K562 (cell line): ENCODE measurements around the gene TCF20. TPM values are rescaled to one million over a fixed set of nuclear protein-coding genes. Genes with fewer than 3 reads are reported as not detected.

Experiments used
- ATAC-seq: fragments of 200-7000 bp; cut with Tn5 transposase; 3 replicates; pipeline ENCODE4 v1.9.1; 2020; ENCODE audit warnings: moderate library complexity
- BruUV-seq: library from RNA; stranded (reverse); fragments of 400-500 nt; replicated peaks from 2 replicates; lab custom pipeline; 2021; lab: Mats Ljungman, UMichigan
- CTCF ChIA-PET: fragments of 300-600 bp; formaldehyde crosslinking; extraction: SDS; loops from one replicate; lab custom pipeline; 2021; ENCODE audit warnings: low intra/inter-chr PET ratio; lab: Yijun Ruan, JAX
- POLR2A ChIA-PET: fragments of 300-600, 350-650 bp; sonication (Branson Sonifier 250); formaldehyde crosslinking; extraction: SDS; loops from one replicate; lab custom pipeline; 2021; ENCODE audit warnings: antibody characterized with exemption, inconsistent platforms; lab: Yijun Ruan, JAX
- DNase-seq, 4 experiments: peaks; one replicate each; pipeline versions ENCODE4 v3.0.0 to v3.0.0-alpha.2; 2011 to 2018; ENCODE audit warnings: low spot score in 3 of 4, mixed read lengths in 3 of 4; ENCODE audit errors: extremely low read depth in 1 of 4
- FAIRE-seq: peaks from 2 replicates; lab custom pipeline; 2011; peaks lifted over from hg19 to GRCh38; lab: Jason Lieb, UNC
- H2AFZ ChIP-seq: 2 replicates; pipeline ENCODE4 v1.6.0; 2011; ENCODE audit warnings: low read depth, low read length, control low read depth, inconsistent platforms
- H3K27ac ChIP-seq: fragments of 200-600 bp; 3 replicates; pipeline ENCODE4 v1.8.0; 2011; ENCODE audit warnings: low read depth, mild to moderate bottlenecking, control low read depth, inconsistent platforms, low read length, moderate library complexity, mixed read lengths; ENCODE audit errors: extremely low read depth
- H3K27me3 ChIP-seq, 2 experiments: fragments of 300-600 bp in 1 of 2; 2 replicates in 1 of 2; 3 replicates in 1 of 2; pipeline versions ENCODE4 v1.6.0 to v1.8.0; 2011; ENCODE audit warnings: inconsistent platforms in 2 of 2, low read length in 2 of 2, mild to moderate bottlenecking in 1 of 2, mixed read lengths in 1 of 2, moderate library complexity in 1 of 2; ENCODE audit not compliant: control insufficient read depth in 2 of 2, insufficient read depth in 2 of 2
- H3K36me3 ChIP-seq: fragments of 300-600 bp; 3 replicates; pipeline ENCODE4 v1.8.0; 2011; ENCODE audit warnings: mild to moderate bottlenecking, low read length, inconsistent platforms; ENCODE audit not compliant: control insufficient read depth, insufficient read depth
- H3K4me1 ChIP-seq, 2 experiments: fragments of 200-600 bp in 1 of 2; replicated peaks in 1 of 2; 2 replicates in 1 of 2; 3 replicates in 1 of 2; pipeline versions ENCODE4 v1.5.1 to v1.8.0; 2011; ENCODE audit warnings: inconsistent platforms in 2 of 2, low read length in 2 of 2, mild to moderate bottlenecking in 1 of 2, mixed read lengths in 1 of 2, moderate library complexity in 1 of 2; ENCODE audit not compliant: control insufficient read depth in 2 of 2, insufficient read depth in 2 of 2
- H3K4me2 ChIP-seq: 2 replicates; pipeline ENCODE4 v1.6.1; 2011; ENCODE audit warnings: low read length, control low read depth, inconsistent platforms, mixed read lengths; ENCODE audit not compliant: insufficient read depth
- H3K4me3 ChIP-seq: fragments of 200-600 bp; sonication (generic), shearing (Covaris generic); 2 replicates; pipeline ENCODE4 v1.5.1; 2016; ENCODE audit warnings: control low read depth, inconsistent platforms
- H3K79me2 ChIP-seq: fragments of 200-600 bp; 3 replicates; pipeline ENCODE4 v1.8.0; 2011; ENCODE audit warnings: low read length, inconsistent platforms; ENCODE audit not compliant: control insufficient read depth, insufficient read depth
- H3K9ac ChIP-seq, 2 experiments: 2 replicates each; pipeline versions ENCODE4 v1.6.0 to v1.6.1; 2011; ENCODE audit warnings: low read depth in 2 of 2, low read length in 2 of 2, control low read depth in 1 of 2, inconsistent platforms in 1 of 2, mild to moderate bottlenecking in 1 of 2, mixed read lengths in 1 of 2; ENCODE audit not compliant: insufficient read depth in 1 of 2
- H3K9me1 ChIP-seq: one replicate; pipeline ENCODE4 v1.6.0; 2011; ENCODE audit warnings: inconsistent platforms, mild to moderate bottlenecking, low read length, moderate library complexity; ENCODE audit not compliant: control insufficient read depth, insufficient read depth
- H3K9me3 ChIP-seq: replicated peaks from 2 replicates; pipeline ENCODE4 v1.5.1; 2011; ENCODE audit warnings: low read depth, low read length, inconsistent platforms; ENCODE audit not compliant: control insufficient read depth, insufficient read depth
- H4K20me1 ChIP-seq: replicated peaks from 2 replicates; pipeline ENCODE4 v1.6.1; 2011; ENCODE audit warnings: low read length, inconsistent platforms, mixed read lengths; ENCODE audit not compliant: control insufficient read depth, insufficient read depth
- FOSL1 ChIP-seq: fragments of 200-800 bp; sonication (Bioruptor generic); conservative IDR thresholded peaks from 2 replicates; pipeline ENCODE4 v1.6.1; 2016; ENCODE audit warnings: missing genetic modification characterization, missing compliant biosample characterization
- JUN ChIP-seq, 2 experiments: sonication (generic) in 1 of 2; formaldehyde crosslinking in 1 of 2; IDR thresholded peaks; 2 replicates each; pipeline versions ENCODE4 v1.6.1 to v1.8.0; 2012 to 2022; ENCODE audit warnings: borderline replicate concordance in 2 of 2, mild to moderate bottlenecking in 2 of 2, improper control_type of control experiment in 1 of 2, low read depth in 1 of 2, low read length in 1 of 2, missing genetic modification reagents in 1 of 2
- NFYB ChIP-seq: IDR thresholded peaks from 2 replicates; pipeline ENCODE4 v1.6.1; 2011; ENCODE audit warnings: mild to moderate bottlenecking, moderate library complexity; ENCODE audit not compliant: insufficient read length; ENCODE audit errors: extremely low read depth
- NKRF ChIP-seq: fragments of 450-650 bp; IDR thresholded peaks from 2 replicates; pipeline ENCODE4 v1.6.1; 2016; ENCODE audit warnings: borderline replicate concordance
- RBM25 ChIP-seq: fragments of 200-400 bp; formaldehyde crosslinking; IDR thresholded peaks from 2 replicates; pipeline ENCODE4 v1.6.1; 2018; ENCODE audit warnings: low read length, low read depth, moderate library complexity; ENCODE audit not compliant: severe bottlenecking
- ZKSCAN1 ChIP-seq: fragments of 150-350 bp; IDR thresholded peaks from 2 replicates; pipeline ENCODE4 v1.6.1; 2016; ENCODE audit warnings: low read depth, low read length
- WGBS: fragments of 100-300 bp; shearing (Covaris generic); methylation state at CpG from one replicate; pipeline ENCODE4 v1.1.6; 2016; ENCODE audit warnings: low coverage, mixed read lengths; ENCODE audit not compliant: insufficient coverage; ENCODE audit errors: missing lambda C conversion rate; 5-methylcytosine and 5-hydroxymethylcytosine counted together
- in situ Hi-C: fragments of 300-500 bp; cut with MboI; formaldehyde crosslinking; loops from 4 replicates; pipeline ENCODE4 v1.15.0; 2018; ENCODE audit warnings: inconsistent platforms, mixed read lengths
- intact Hi-C: fragments of 100-400 bp; cut with micrococcal nuclease; formaldehyde crosslinking; loops from 2 replicates; pipeline ENCODE4 v1.14.2; 2022
- polyA plus RNA-seq, 8 experiments: library from polyadenylated mRNA; depleted of rRNA in 4 of 8; stranded (reverse) in 5 of 8; unstranded in 3 of 8; fragments of >200 nt; fragmentation: Nextera tagmentation in 2 of 8; fragmentation: Illumina TruSeq in 1 of 8; extraction: Ambion mirVana in 2 of 8; extraction: Trizol in 1 of 8; gene quantifications; 2 replicates each; pipeline versions ENCODE4 v1.2.1 to v1.2.3, GENCODE V29; 2011 to 2014; ENCODE audit warnings: inconsistent platforms in 1 of 8, missing spikeins in 1 of 8
- total RNA-seq, 7 experiments: library from RNA; depleted of rRNA in 6 of 7; stranded (reverse); fragments of >200 nt in 6 of 7; fragmentation: Illumina TruSeq in 2 of 7; extraction: Trizol in 2 of 7; gene quantifications; 2 replicates each; pipeline versions ENCODE4 v1.2.1 to v1.2.3, GENCODE V29; 2011 to 2021; ENCODE audit warnings: low replicate concordance in 1 of 7
- TF ChIP-seq, protein P1 (sequence below): IDR thresholded peaks from 3 replicates; pipeline ENCODE4 v1.6.1; 2011; ENCODE audit warnings: borderline replicate concordance, mild to moderate bottlenecking, moderate library complexity; ENCODE audit not compliant: insufficient read length; ENCODE audit errors: extremely low read depth

Gene TCF20
- total and polyA plus RNA-seq, 9 of the 15 experiments (the other 6 are each of a cell fraction or from before 2014, with no cell fraction given): 0.35 to 43.6 (median 17.5) TPM

- no peak for TF ChIP-seq NKRF
- no peak for TF ChIP-seq NFYB
- TF ChIP-seq FOSL1 (tag): peak; percentile 30; the same call in 1 of the 2 replicates
These were observed 43.5 kb upstream of the TCF20 start (continued) for GRCh38 chr22:42313804-42314581.

GRCh38 chr22:42313204-42313603, 42.8 kb upstream of the TCF20 start:
- 32% methylated on average over 6 of the region's 7 CpGs for WGBS
- no peak for FAIRE-seq
- H3K4me1 ChIP-seq: peaks cover 6 to 20% of the 10 kb centered on the region in 2 experiments; a peak in 4 of 5 replicates
- no peak overlapping the region for H3K4me3 ChIP-seq
- in situ Hi-C loops (loop anchor here (5.0 kb wide), 1 partner anchor 146 kb away; no protein-coding TSS in a partner anchor), intact Hi-C loops (no loop called here)
- CTCF ChIA-PET: interaction anchor here (2.8 kb wide), 1 partner anchor 144 kb away, joined by 25 read pairs; no protein-coding TSS in a partner anchor
- no TSS peak for BruUV-seq
- POLR2A ChIA-PET: no interaction called here
- no peak for DNase-seq
- no peaks in the 10 kb centered on the region; the same call in none of the 2 replicates for H4K20me1 ChIP-seq
- H3K9me3 ChIP-seq: no peaks in the 10 kb centered on the region
- TF ChIP-seq, protein P1, sequence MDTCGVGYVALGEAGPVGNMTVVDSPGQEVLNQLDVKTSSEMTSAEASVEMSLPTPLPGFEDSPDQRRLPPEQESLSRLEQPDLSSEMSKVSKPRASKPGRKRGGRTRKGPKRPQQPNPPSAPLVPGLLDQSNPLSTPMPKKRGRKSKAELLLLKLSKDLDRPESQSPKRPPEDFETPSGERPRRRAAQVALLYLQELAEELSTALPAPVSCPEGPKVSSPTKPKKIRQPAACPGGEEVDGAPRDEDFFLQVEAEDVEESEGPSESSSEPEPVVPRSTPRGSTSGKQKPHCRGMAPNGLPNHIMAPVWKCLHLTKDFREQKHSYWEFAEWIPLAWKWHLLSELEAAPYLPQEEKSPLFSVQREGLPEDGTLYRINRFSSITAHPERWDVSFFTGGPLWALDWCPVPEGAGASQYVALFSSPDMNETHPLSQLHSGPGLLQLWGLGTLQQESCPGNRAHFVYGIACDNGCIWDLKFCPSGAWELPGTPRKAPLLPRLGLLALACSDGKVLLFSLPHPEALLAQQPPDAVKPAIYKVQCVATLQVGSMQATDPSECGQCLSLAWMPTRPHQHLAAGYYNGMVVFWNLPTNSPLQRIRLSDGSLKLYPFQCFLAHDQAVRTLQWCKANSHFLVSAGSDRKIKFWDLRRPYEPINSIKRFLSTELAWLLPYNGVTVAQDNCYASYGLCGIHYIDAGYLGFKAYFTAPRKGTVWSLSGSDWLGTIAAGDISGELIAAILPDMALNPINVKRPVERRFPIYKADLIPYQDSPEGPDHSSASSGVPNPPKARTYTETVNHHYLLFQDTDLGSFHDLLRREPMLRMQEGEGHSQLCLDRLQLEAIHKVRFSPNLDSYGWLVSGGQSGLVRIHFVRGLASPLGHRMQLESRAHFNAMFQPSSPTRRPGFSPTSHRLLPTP: no peak
- TF ChIP-seq ZKSCAN1: peak; percentile 39; the same call in 1 of the 2 replicates
- TF ChIP-seq JUN (IDR thresholded peaks at IDR 0.05; ENCODE audit: borderline replicate concordance, low read depth, low read length): no peak
- no peak for TF ChIP-seq JUN (CRISPR knock-in tag; IDR thresholded peaks at IDR 0.05; ENCODE audit: borderline replicate concordance)
- no peak for TF ChIP-seq RBM25
- TF ChIP-seq, all 486 proteins: peak for 1
- H3K9ac ChIP-seq: no peak overlapping the region
- no peaks in the 10 kb centered on the region for H3K9me1 ChIP-seq
- H3K27ac ChIP-seq: no peak overlapping the region
- H3K36me3 ChIP-seq: no peaks in the 10 kb centered on the region
- H3K27me3 ChIP-seq: 0 out of 5 replicates have a peak, but pooled peaks cover 0 to 4% of the 10 kb centered on the region in 2 experiments
- no peak overlapping the region for H2AFZ ChIP-seq
- H3K79me2 ChIP-seq: no peaks in the 10 kb centered on the region
- peak; percentile 22; the same call in 1 of the 3 replicates for ATAC-seq
- no peak overlapping the region for H3K4me2 ChIP-seq
